IgD-negative memory B cell (primary cell): ENCODE data around the gene C19orf25. TPM values are rescaled to one million over a fixed set of nuclear protein-coding genes. Genes with fewer than 3 reads are reported as not detected.
"Not testable (repeated sequence)": the region's sequence is repeated elsewhere in the genome, so short reads cannot be mapped to it uniquely, and the experiment has no call there.

Experiments
- H3K27ac Mint-ChIP-seq, 3 donors: one replicate each; pipeline ENCODE4 v1.8.0; 2020 to 2022; ENCODE audit warnings: mild to moderate bottlenecking in 3 of 3, mixed read lengths in 3 of 3, moderate library complexity in 1 of 3
- H3K27me3 Mint-ChIP-seq: one replicate; pipeline ENCODE4 v1.8.0; 2021; ENCODE audit warnings: mixed read lengths
- H3K36me3 Mint-ChIP-seq: one replicate; pipeline ENCODE4 v1.8.0; 2020; ENCODE audit warnings: mild to moderate bottlenecking, mixed read lengths
- H3K4me1 Mint-ChIP-seq, 3 donors: one replicate each; pipeline ENCODE4 v1.8.0; 2020 to 2022; ENCODE audit warnings: mixed read lengths in 3 of 3, mild to moderate bottlenecking in 1 of 3
- H3K4me3 Mint-ChIP-seq, 4 donors: one replicate each; pipeline ENCODE4 v1.8.0; 2020 to 2022; ENCODE audit warnings: mild to moderate bottlenecking in 4 of 4, mixed read lengths in 4 of 4, moderate library complexity in 3 of 4
- H3K9me3 Mint-ChIP-seq, 3 donors: one replicate each; pipeline ENCODE4 v1.8.0; 2020 to 2021; ENCODE audit warnings: mixed read lengths in 3 of 3, mild to moderate bottlenecking in 1 of 3
- polyA plus RNA-seq: library from polyadenylated mRNA; unstranded; fragments of 300-500 nt; fragmentation: Illumina TruSeq; gene quantifications from one replicate; pipeline ENCODE4 v1.2.3, GENCODE V29; 2021

C19orf25 gene
- polyA plus RNA-seq, 1 donor from 2014 or later: 51.1 TPM

DNA sequence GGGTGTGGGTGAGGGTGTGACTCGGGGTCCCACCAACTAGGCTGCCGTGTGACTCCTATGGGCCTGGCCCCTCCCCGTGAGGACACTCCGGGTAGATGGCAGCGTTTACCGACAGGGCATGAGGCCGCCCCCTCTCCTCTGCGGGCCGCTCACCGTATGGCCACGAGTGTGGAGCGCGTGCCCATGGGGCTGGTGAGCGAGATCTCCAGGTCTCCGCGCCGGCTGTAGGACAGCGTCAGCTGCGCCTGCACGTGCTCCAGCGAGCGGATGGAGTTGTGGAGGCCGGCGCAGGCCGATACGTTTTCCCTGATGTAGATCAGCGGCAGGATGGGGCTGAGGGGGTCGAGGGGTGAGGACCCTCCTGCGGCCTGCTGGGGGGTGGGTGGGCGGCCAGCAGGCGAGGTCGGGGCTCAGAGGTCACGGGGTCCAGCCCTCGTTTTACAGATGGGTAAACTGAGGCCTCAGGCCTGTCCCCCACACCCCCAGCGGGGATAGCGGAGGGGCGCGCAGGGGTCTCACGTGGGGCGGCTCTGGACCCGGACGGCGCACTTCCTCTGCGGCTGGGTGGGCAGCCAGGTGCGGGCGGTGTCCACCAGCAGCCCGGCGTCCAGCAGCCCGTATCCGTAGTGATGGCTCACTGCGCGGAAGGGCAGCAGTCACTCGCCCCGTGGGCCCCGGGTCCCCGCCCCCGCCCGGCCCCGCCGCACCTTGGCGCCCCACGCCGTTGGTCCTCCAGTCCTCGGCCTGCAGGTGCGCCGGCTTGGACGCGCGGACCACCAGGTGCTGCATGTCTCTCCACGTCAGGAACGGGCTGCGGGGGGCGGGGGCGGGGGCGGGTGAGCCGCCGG, 4.3 kb upstream of the C19orf25 start:
- H3K27me3 Mint-ChIP-seq: no peaks in the 10 kb centered on the region
- no peaks in the 10 kb centered on the region for H3K9me3 Mint-ChIP-seq
- H3K36me3 Mint-ChIP-seq: no peaks in the 10 kb centered on the region
- no peak overlapping the region for H3K4me3 Mint-ChIP-seq
- no peak overlapping the region for H3K27ac Mint-ChIP-seq
- H3K4me1 Mint-ChIP-seq: peaks cover 5 to 7% (median 5%) of the 10 kb centered on the region in 3 donors

DNA sequence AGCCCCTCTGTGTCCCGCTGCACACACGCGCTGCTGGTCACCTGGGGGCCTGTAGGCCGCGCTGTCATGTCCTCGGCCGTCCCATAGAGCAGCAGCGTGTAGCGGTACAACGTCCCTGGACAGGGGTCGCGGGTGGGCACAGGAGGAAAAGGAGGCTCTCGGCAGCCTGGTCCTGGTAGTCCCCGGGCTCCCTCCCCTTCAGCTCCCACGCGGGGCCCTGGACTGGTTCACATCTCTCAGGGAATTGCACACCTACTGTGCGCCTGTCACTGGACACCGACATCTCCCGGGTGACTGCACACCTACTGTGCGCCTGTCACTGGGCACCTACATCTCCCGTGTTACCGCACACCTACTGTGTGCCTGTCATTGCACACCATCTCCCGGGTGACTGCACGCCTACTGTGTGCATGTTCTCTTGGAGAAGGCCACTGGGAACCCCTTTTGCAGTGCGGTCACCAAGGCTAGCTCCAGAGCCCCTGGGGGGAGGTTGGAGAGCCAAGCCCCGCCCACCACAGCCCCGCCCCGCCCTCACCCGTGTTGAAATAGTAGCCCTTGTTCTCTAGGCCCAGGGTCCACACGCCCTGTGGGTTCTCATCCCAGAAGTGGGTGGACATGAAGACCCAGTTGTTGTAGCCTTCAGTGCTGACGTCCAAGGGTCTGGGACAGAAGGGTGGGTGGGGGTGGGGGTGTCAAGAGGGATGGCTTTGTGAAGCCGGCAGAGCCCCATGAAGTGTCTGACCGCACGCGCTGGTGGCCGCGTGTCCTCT, 3.5 kb upstream of the C19orf25 start:
- Mint-ChIP-seq H3K27ac (no peak overlapping the region), H3K9me3 (no peaks in the 10 kb centered on the region), H3K36me3 (no peaks in the 10 kb centered on the region), H3K4me3 (no peak overlapping the region), H3K4me1 (peaks cover 5 to 7% (median 5%) of the 10 kb centered on the region in 3 donors), H3K27me3 (no peaks in the 10 kb centered on the region)

DNA sequence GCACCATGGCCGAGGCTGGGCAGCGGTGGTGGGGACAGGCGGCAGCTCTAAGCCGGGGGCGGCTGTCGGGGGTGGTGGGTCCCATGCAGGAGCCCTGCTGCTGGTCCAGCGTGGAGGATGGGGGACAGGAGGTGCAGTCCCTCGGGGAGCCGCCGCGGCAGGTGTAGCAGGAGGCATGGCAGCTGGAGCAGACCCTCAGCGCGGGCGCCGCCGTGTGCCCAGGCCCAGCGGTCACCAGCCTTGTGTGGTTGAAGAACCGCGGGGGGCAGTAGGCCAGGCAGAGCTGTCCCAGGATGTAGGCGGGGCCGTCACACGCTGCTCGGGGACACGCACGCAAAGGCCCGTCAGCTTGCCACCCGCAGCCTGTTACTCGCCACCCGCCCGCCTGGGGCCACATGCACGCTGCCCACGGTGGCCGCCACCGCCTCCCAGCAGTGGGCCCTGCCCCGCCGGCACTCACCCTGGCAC, 2.9 kb upstream of the C19orf25 start:
- no peak overlapping the region for H3K4me3 Mint-ChIP-seq
- H3K9me3 Mint-ChIP-seq: no peaks in the 10 kb centered on the region
- no peak overlapping the region for H3K27ac Mint-ChIP-seq
- peaks cover 6 to 9% (median 7%) of the 10 kb centered on the region in 3 donors for H3K4me1 Mint-ChIP-seq
- no peaks in the 10 kb centered on the region for H3K36me3 Mint-ChIP-seq
- no peaks in the 10 kb centered on the region for H3K27me3 Mint-ChIP-seq

DNA sequence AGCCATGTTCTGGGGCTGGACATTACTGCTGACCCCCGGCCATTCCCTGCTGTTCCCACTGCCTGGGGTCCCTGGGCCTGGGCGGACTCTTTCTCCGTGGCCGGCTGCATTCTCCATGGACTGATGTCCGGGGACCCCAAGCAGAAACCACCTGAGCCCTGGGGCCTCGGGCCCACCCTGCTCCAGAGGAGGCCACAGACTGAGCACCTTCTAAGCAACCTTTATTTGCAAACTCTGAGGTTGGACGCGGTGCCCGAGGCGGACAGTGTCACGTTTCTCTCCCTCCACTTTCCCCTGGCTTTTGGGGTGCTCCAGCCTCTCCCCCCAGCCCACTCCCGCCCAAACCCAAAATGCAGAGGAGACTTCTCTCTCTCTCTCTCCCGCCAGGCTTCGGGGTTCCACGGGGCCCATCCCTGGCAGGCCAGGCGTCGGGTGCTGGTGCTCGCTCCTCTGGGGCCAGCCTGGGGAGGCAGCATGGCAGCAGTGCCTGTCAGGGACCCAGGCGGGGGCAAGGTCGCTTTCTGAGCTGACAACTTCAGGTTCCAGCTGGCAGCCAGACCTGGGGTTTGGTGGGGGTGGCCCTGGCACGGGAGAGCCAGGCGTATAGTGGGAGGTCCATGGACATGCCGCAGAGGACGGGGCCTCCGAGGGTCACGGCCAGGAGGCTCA, 2.3 kb upstream of the C19orf25 start:
- Mint-ChIP-seq H3K36me3 (no peaks in the 10 kb centered on the region), H3K4me3 (peak overlapping the region in 1 of 4 donors; percentile 26), H3K27ac (no peak overlapping the region), H3K9me3 (no peaks in the 10 kb centered on the region), H3K4me1 (peaks cover 6 to 9% (median 7%) of the 10 kb centered on the region in 3 donors), H3K27me3 (no peaks in the 10 kb centered on the region)

GRCh38 chr19:1477056-1477455, 2.0 kb downstream of the C19orf25 start:
- peak overlapping the region in 3 of 4 donors; percentile 16 to 80 (median 72) for H3K4me3 Mint-ChIP-seq
- H3K27ac Mint-ChIP-seq, H3K36me3 Mint-ChIP-seq: not testable (repeated sequence)

DNA sequence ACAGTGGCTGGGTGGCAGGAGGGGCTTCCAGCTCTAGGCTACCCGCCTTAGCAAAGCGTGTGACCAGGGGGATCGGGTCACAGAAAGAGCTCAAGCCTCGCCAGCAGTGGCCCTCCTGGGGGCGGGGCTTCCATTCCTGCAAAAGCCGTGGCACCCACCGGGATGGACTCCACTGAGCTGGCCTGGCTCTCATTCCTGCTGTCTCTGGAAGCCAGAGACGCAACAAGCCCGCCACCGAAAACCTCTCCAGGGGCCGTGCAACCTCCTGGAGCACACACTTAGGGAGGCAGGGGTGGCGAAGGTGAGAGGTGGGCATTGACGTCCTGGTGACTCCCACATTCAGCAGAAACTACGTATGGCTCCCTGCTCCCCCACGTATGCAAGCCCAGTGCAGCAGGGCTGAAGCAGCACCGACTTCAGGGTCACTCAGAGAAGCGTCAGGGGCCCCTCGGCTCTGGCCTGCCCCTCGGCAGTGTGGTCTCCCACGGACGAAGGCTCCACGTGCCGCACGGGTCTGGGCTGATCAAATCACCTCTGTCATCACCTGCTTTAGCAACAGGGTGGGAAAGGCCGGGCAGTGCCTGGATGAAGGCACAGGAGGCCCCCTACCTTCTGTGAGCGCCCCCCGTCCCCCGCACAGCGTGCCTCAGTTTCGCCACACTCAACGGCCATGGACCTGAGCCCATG, 3.1 kb downstream of the C19orf25 start:
- H3K4me1 Mint-ChIP-seq: peaks cover 7 to 14% (median 11%) of the 10 kb centered on the region in 3 donors
- peaks cover 2% of the 10 kb centered on the region for H3K27me3 Mint-ChIP-seq
- H3K4me3 Mint-ChIP-seq: peak overlapping the region in 1 of 4 donors; percentile 9
- H3K27ac Mint-ChIP-seq: peak overlapping the region in 1 of 3 donors; percentile 87
- peaks cover 3% of the 10 kb centered on the region for H3K36me3 Mint-ChIP-seq
- no peaks in the 10 kb centered on the region for H3K9me3 Mint-ChIP-seq

More at GRCh38 chr19:1477056-1477455, 2.0 kb downstream of the C19orf25 start:
- peaks cover 7 to 13% (median 9%) of the 10 kb centered on the region in 3 donors for H3K4me1 Mint-ChIP-seq
- H3K27me3 Mint-ChIP-seq, H3K9me3 Mint-ChIP-seq: not testable (repeated sequence)

DNA sequence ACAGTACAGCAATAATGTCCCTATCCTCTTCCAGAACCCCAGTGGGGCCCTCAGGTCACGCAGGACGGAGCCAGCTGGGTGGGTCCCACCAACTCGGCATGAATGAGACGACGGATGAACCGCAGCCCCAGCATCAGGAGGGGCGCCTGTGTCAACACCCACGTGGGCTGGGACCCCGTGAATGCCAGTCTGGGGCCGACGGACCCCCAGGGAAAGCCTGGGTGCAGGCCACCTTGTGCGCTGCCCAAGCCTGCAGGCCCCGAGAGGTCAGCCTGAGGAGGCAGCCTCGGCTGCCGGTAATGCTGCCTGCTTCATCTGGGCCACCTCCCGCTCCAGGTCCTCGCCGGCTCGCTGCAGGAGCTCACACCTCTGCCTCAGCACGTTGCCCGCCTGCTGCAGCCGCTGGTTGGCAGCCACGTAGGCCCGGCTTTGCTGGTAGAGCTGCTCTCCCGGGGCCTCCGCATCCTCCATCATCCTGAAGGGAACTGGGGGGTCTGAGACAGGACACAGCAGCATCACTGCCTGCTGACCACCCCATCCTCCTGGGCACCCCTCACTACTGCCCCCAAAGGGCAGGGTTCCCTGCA, 4.2 kb downstream of the C19orf25 start:
- H3K27me3 Mint-ChIP-seq: peaks cover 4% of the 10 kb centered on the region
- H3K27ac Mint-ChIP-seq: peak overlapping the region in 1 of 3 donors; percentile 10
- H3K4me3 Mint-ChIP-seq: peak overlapping the region in 1 of 4 donors; percentile 39
- H3K4me1 Mint-ChIP-seq: peaks cover 7 to 14% (median 14%) of the 10 kb centered on the region in 3 donors
- H3K9me3 Mint-ChIP-seq: no peaks in the 10 kb centered on the region
- H3K36me3 Mint-ChIP-seq: peaks cover 3% of the 10 kb centered on the region

GRCh38 chr19:1474011-1474764, 4.8 kb downstream of the C19orf25 start:
- Mint-ChIP-seq H3K36me3 (peaks cover 3% of the 10 kb centered on the region), H3K9me3 (no peaks in the 10 kb centered on the region), H3K4me1 (peaks cover 4 to 12% (median 12%) of the 10 kb centered on the region in 3 donors), H3K4me3 (peak overlapping the region in 1 of 4 donors; percentile 39), H3K27ac (peak overlapping the region in 1 of 3 donors; percentile 10), H3K27me3 (peaks cover 4% of the 10 kb centered on the region)

- no peaks in the 10 kb centered on the region for H3K9me3 Mint-ChIP-seq
These were observed 5.7 kb downstream of the C19orf25 start for GRCh38 chr19:1473085-1473851.

GRCh38 chr19:1472231-1473084, 6.6 kb downstream of the C19orf25 start:
- Mint-ChIP-seq H3K36me3 (peaks cover 3% of the 10 kb centered on the region), H3K27me3 (peaks cover 6% of the 10 kb centered on the region), H3K9me3 (no peaks in the 10 kb centered on the region), H3K27ac (peak overlapping the region in 2 of 3 donors; percentile 64 to 71), H3K4me3 (peak overlapping the region in 2 of 4 donors; percentile 52 to 55), H3K4me1 (peaks cover 0 to 9% (median 8%) of the 10 kb centered on the region in 3 donors)

More at GRCh38 chr19:1473085-1473851, 5.7 kb downstream of the C19orf25 start:
- peak overlapping the region in 1 of 4 donors; percentile 55 for H3K4me3 Mint-ChIP-seq
- peak overlapping the region in 2 of 3 donors; percentile 32 to 71 for H3K27ac Mint-ChIP-seq
- H3K4me1 Mint-ChIP-seq: peaks cover 0 to 9% (median 9%) of the 10 kb centered on the region in 3 donors
- peaks cover 6% of the 10 kb centered on the region for H3K27me3 Mint-ChIP-seq
- peaks cover 3% of the 10 kb centered on the region for H3K36me3 Mint-ChIP-seq

GRCh38 chr19:1471515-1472160, 7.4 kb downstream of the C19orf25 start:
- Mint-ChIP-seq H3K4me1 (peaks cover 0 to 8% (median 5%) of the 10 kb centered on the region in 3 donors), H3K27ac (peak overlapping the region in 1 of 3 donors; percentile 72), H3K36me3 (peaks cover 3% of the 10 kb centered on the region), H3K9me3 (no peaks in the 10 kb centered on the region), H3K4me3 (peak overlapping the region; percentile 63 to 92 (median 74)), H3K27me3 (peaks cover 6% of the 10 kb centered on the region)
